ENCODE measurements around the gene SYTL3. TPM values are rescaled to one million over a fixed set of nuclear protein-coding genes. Genes with fewer than 3 reads are reported as not detected.
A peak's percentile ranks its signal among the peaks of the same experiment; 100 is the strongest.

The SYTL3 gene
- total RNA-seq, 1 experiment from 2014 or later = 14.2 TPM

DNA sequence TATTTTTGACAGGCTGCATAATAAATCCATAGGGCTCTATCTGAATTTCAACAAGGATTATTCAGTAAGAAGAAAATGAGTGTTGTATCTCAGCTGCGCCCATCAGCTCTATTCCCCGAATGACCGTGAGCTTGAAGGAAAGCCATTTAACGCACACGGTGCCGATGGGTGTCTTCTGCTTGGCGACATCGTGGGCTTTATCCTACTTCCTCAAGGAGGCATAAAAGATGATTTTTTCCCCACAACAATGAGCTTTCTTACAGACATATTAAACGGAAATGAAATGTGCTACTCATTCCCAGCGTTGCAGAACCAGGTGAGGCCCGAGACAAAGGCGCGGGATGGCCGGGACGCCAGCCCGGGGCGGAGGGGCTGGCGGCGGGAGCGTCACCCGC is 6.0 kb upstream of the SYTL3 start:
- no peak for DNase-seq
- H3K9me3 Mint-ChIP-seq (ENCODE audit: low read depth, unreplicated experiment) = no peaks in the 10 kb centered on the region
- BruUV-seq (replicated peaks) = no TSS peak
- peaks cover 61% of the 10 kb centered on the region for H3K36me3 Mint-ChIP-seq (ENCODE audit: insufficient read depth, unreplicated experiment)
- intact Hi-C loops (cut with micrococcal nuclease; ENCODE audit: unreplicated experiment) = no loop called here
- peak overlapping the region; percentile 91 for H3K27ac Mint-ChIP-seq (ENCODE audit: unreplicated experiment)
- CTCF ChIA-PET = interaction anchor here (2.2 kb wide), 1 partner anchor 48 kb away, joined by 13 read pairs; no protein-coding TSS in a partner anchor
- TF ChIP-seq, protein P1, sequence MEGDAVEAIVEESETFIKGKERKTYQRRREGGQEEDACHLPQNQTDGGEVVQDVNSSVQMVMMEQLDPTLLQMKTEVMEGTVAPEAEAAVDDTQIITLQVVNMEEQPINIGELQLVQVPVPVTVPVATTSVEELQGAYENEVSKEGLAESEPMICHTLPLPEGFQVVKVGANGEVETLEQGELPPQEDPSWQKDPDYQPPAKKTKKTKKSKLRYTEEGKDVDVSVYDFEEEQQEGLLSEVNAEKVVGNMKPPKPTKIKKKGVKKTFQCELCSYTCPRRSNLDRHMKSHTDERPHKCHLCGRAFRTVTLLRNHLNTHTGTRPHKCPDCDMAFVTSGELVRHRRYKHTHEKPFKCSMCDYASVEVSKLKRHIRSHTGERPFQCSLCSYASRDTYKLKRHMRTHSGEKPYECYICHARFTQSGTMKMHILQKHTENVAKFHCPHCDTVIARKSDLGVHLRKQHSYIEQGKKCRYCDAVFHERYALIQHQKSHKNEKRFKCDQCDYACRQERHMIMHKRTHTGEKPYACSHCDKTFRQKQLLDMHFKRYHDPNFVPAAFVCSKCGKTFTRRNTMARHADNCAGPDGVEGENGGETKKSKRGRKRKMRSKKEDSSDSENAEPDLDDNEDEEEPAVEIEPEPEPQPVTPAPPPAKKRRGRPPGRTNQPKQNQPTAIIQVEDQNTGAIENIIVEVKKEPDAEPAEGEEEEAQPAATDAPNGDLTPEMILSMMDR (IDR thresholded peaks at IDR 0.05; ENCODE audit: unreplicated experiment) = no peak
- H3K27me3 Mint-ChIP-seq (ENCODE audit: unreplicated experiment) = no peaks in the 10 kb centered on the region
- peaks cover 66% of the 10 kb centered on the region for H3K4me1 Mint-ChIP-seq (ENCODE audit: low read depth, unreplicated experiment)
- H3K4me3 Mint-ChIP-seq (ENCODE audit: low read depth, unreplicated experiment) = peak overlapping the region; percentile 93

DNA sequence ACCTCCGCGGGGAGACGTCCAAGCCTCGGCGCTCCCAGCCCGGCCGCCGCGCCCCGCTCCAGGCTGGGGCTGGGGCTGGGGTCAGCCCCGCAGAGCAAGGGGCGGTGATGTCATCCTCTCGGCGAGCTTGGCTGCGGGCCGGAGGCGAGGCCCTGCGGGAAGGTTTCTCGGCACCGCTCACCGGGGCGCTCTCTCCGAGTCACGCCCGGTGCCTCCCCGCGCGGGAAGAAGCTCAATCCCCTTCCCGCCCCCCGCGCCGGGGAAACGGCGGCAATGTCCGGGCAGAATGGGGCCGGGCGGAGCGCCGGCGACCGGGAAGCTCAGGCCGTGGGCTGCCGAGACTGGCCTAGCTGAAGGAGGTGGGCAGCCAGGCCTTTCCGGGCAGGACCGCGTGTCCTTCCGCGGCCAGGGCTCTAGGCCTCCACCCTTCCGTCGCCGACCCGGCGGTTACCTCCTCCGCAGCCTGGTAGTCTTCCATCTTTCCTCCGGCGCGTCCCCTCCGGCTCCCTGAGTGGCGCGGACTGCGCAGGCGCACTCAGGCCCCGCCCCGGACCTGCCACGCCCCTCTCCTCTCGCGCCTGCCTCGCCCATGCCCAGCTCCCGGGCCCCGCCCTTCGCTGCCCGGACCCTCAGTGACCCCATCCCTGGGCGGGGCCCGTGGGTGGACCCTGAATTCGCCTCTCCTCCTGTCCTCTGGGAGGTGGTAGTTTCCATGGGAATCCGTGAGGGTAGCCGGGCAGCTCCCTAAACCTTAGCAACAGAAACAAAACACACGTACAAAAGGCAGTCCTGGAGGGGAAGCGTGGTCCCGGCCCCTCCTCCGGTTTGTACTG is 5.4 kb upstream of the SYTL3 start, which contains the start of gene DYNLT1:
TSS of gene DYNLT1 (minus strand) at position 513 of the 833 bp plus-strand sequence. CDS start at position 478, 35 bp downstream.
- peak within 1 kb of the TSS; percentile 93 for H3K4me3 Mint-ChIP-seq (ENCODE audit: low read depth, unreplicated experiment)
- peak; percentile 98 for DNase-seq
- intact Hi-C loops (cut with micrococcal nuclease; ENCODE audit: unreplicated experiment) = loop anchor here (5.0 kb wide), 2 partner anchors 48 to 358 kb away; partner anchors contain the start of gene RSPH3
- CTCF ChIA-PET = interaction anchor here (0.6 to 2.2 kb wide), 4 partner anchors 16 to 1819 kb away, joined by 3 to 13 read pairs (median 4); no protein-coding TSS in a partner anchor
- H3K27me3 Mint-ChIP-seq (ENCODE audit: unreplicated experiment) = no peaks in the 10 kb centered on the region
- TF ChIP-seq, protein P1 (IDR thresholded peaks at IDR 0.05; ENCODE audit: unreplicated experiment) = no peak
- BruUV-seq (replicated peaks) = no TSS peak
- peak within 1 kb of the TSS; percentile 94 for H3K27ac Mint-ChIP-seq (ENCODE audit: unreplicated experiment)
- peaks cover 69% of the 10 kb centered on the region for H3K4me1 Mint-ChIP-seq (ENCODE audit: low read depth, unreplicated experiment)
- no peaks in the 10 kb centered on the region for H3K9me3 Mint-ChIP-seq (ENCODE audit: low read depth, unreplicated experiment)
- peaks cover 63% of the 10 kb centered on the region for H3K36me3 Mint-ChIP-seq (ENCODE audit: insufficient read depth, unreplicated experiment)

DNA sequence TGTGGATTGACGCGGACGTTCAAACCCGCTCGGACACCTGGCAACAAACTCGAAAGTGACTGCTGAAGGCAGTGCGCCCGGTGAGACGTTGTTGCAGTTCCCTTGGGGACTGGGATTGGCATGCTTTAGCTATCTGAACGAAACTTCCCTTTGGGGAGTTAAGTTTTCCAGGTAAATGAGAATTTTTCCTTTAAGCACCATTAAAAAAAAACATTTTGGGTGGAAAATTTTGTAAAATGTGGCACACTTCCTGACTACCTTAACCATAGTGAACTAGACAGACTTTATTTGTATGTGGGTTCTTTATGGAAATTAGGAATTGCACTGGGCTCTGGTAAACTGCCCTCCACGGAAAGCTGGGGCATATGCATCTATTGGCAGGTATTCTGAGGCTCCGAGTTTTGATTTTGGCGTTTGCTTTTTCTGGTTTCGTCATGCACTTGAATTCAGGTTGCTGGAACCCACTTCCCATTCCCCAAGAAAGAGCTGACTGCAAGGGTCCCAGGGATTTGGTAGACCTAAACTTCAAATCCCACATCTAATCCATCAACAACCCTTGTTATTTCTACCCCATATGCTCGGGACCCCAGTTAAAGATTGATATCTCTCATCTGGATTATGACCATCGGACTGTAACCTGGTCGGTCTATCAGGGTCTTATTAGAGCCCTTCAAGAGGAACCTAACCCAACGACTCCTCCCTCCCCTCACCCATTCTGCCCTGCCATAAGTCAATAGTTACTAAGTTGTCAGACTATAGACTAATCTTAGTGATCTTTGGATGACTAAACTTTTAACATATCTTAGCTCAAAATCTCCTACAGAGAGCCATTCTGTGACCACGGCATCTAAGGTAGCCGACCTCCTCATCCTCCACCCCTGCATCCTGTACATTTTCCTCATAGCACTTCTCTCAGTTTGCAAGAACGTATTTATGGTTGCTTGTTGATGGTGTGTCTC is 4.5 kb upstream of the SYTL3 start:
- TF ChIP-seq, protein P1 (IDR thresholded peaks at IDR 0.05; ENCODE audit: unreplicated experiment) = no peak
- H3K27me3 Mint-ChIP-seq (ENCODE audit: unreplicated experiment) = no peaks in the 10 kb centered on the region
- peaks cover 73% of the 10 kb centered on the region for H3K4me1 Mint-ChIP-seq (ENCODE audit: low read depth, unreplicated experiment)
- H3K9me3 Mint-ChIP-seq (ENCODE audit: low read depth, unreplicated experiment) = no peaks in the 10 kb centered on the region
- peaks cover 55% of the 10 kb centered on the region for H3K36me3 Mint-ChIP-seq (ENCODE audit: insufficient read depth, unreplicated experiment)
- intact Hi-C loops (cut with micrococcal nuclease; ENCODE audit: unreplicated experiment) = loop anchor here (5.0 kb wide), 2 partner anchors 47 to 357 kb away; partner anchors contain the start of gene RSPH3
- DNase-seq = no peak
- H3K27ac Mint-ChIP-seq (ENCODE audit: unreplicated experiment) = peak overlapping the region; percentile 94
- TSS peak; percentile 86 for BruUV-seq (replicated peaks)
- H3K4me3 Mint-ChIP-seq (ENCODE audit: low read depth, unreplicated experiment) = peak overlapping the region; percentile 93
- CTCF ChIA-PET = interaction anchor here (0.6 to 2.2 kb wide), 4 partner anchors 15 to 489 kb away, joined by 3 to 13 read pairs (median 4); no protein-coding TSS in a partner anchor

Measured in Calu3 (cell line).